ENCODE results near the gene CEND1.

GRCh38 chr11:766936-767210, 23.0 kb downstream of the CEND1 start:
- no peak for TF ChIP-seq EP300 (IDR thresholded peaks at IDR 0.05)
- no peak for TF ChIP-seq CTCF (IDR thresholded peaks at IDR 0.05)
- no peak for TF ChIP-seq POLR2A (IDR thresholded peaks at IDR 0.05)

Measured in gastroesophageal sphincter (tissue), 3 donors.